Measurements from ENCODE around the gene NR0B2. TPM values are rescaled to one million over a fixed set of nuclear protein-coding genes. Genes with fewer than 3 reads are reported as not detected.

Gene NR0B2
- total and polyA plus RNA-seq, 2 of the 13 experiments (the other 11 are each of a cell fraction or from before 2014, with no cell fraction given) = 72.5 to 133 TPM

DNA sequence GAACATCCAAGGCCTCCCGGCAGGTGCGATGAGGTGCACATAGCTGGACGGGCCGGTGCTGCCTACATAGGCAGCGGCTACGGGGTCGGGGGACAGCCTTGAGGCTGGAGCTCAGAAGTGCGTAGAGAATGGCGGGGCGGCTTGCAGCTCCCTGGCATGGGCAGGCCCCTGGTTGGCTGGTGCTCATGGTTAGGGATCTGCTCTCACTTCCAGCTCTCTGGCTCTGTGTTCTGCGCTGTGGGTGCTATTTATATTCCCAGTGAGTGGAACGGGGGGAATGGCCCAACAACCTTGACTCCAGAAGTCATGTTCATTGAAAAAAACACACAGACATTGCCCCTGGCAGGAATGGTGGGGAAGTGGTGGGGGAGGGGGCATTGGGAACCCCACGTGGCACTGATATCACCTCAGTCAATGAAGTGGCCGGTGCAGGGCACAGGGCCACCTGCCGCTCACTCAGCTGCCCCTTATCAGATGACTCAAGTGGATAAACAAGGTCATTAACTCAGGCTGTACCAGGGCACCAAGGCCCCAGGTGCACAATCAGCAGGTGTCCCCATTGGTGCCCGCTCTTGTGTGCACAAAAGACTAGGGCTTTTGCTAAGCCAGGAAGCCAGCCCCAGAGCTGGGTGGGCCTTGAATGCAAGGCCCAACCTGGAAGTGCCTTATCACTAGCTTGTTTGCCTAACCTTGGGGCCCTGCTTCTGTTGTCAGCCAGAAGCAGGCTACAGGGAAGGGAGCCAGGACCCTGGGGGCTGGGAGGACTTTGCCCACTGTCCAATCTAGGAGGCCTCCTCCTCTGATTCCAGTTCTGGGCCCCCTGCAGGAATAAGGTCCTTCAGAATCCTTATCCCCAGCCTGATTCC is at the start of gene NR0B2 (continued):
- TF ChIP-seq MLXIP (CRISPR knock-in tag; IDR thresholded peaks at IDR 0.05; ENCODE audit: borderline replicate concordance) = peak; percentile 66; the same call in 1 of the 2 replicates
- TF ChIP-seq E2F1 (CRISPR knock-in tag; IDR thresholded peaks at IDR 0.05) = peak; percentile 61
- no peak for TF ChIP-seq RNF2 (conservative IDR thresholded peaks at IDR 0.05; ENCODE audit: low read depth)
- TF ChIP-seq ZNF282 (IDR thresholded peaks at IDR 0.05; ENCODE audit: partially characterized antibody) = no peak
- no peak for TF ChIP-seq HNRNPK (IDR thresholded peaks at IDR 0.05; ENCODE audit: low read depth, low read length, poor library complexity, severe bottlenecking)
- TF ChIP-seq ZC3H13 (CRISPR knock-in tag; IDR thresholded peaks at IDR 0.05) = peak; percentile 92
- TF ChIP-seq ESRRA (CRISPR knock-in tag; IDR thresholded peaks at IDR 0.05; ENCODE audit: low read depth) = peak; percentile 98
- TF ChIP-seq, protein P1, sequence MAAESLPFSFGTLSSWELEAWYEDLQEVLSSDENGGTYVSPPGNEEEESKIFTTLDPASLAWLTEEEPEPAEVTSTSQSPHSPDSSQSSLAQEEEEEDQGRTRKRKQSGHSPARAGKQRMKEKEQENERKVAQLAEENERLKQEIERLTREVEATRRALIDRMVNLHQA (CRISPR knock-in tag; IDR thresholded peaks at IDR 0.05) = no peak
- peak; percentile 77 for TF ChIP-seq SALL2 (CRISPR knock-in tag; IDR thresholded peaks at IDR 0.05)
- TF ChIP-seq KDM4B (CRISPR knock-in tag; IDR thresholded peaks at IDR 0.05) = no peak; the same call in none of the 2 replicates
- peak in 1 of 2 experiments; percentile 79; a peak in 2 of 4 replicates for TF ChIP-seq REST (IDR thresholded peaks at IDR 0.05; ENCODE audit: borderline replicate concordance in 1 of 2, low read depth in 1 of 2, low read length in 2 of 2)
- peak; percentile 94 for TF ChIP-seq MIXL1 (CRISPR knock-in tag; IDR thresholded peaks at IDR 0.05)
- TF ChIP-seq ATF3 (CRISPR knock-in tag; IDR thresholded peaks at IDR 0.05) = peak; percentile 95
- peak; percentile 41; the same call in 1 of the 2 replicates for TF ChIP-seq ZNF704 (CRISPR knock-in tag; IDR thresholded peaks at IDR 0.05; ENCODE audit: borderline replicate concordance)

Measured in HepG2 (cell line).